ENCODE data around the gene ZFP36L1. TPM values are rescaled to one million over a fixed set of nuclear protein-coding genes. Genes with fewer than 3 reads are reported as not detected.

ZFP36L1 gene
- total RNA-seq, 1 donor from 2014 or later, result 8.7 TPM

DNA sequence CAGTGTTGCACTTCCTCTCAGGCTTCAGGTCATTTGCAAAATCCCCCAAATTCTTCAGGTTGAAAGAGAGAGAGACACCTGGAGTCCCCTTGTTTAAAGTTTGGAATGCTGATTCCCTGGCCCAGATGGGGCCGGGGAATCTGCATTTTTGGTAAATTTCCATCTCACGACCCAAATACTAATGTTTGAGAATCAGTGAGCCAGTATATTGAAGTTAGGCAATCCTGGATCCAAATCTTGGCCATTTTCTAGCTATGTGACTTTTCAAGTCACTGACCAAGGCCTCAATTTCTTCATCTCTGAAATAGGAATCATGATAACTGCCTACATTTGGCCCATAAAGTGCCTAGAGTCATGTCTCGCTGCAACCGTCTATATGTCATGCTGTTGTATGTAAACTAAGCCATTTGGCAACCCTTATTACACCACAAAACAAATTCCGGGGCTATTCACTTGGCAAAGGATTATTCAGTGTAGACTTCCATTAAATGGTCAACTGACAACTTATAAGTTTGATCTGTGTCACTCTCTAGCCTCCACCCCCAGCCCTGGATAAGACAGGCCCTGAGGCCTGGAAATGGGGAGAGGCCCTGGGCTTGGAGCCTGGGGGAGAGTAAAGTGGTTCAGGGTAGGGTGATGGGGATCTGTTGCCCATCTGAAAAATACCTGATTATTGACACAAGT lies 3.7 kb upstream of the ZFP36L1 start:
- DNase-seq (ENCODE audit: low read depth in 2 of 2), result no peak

DNA sequence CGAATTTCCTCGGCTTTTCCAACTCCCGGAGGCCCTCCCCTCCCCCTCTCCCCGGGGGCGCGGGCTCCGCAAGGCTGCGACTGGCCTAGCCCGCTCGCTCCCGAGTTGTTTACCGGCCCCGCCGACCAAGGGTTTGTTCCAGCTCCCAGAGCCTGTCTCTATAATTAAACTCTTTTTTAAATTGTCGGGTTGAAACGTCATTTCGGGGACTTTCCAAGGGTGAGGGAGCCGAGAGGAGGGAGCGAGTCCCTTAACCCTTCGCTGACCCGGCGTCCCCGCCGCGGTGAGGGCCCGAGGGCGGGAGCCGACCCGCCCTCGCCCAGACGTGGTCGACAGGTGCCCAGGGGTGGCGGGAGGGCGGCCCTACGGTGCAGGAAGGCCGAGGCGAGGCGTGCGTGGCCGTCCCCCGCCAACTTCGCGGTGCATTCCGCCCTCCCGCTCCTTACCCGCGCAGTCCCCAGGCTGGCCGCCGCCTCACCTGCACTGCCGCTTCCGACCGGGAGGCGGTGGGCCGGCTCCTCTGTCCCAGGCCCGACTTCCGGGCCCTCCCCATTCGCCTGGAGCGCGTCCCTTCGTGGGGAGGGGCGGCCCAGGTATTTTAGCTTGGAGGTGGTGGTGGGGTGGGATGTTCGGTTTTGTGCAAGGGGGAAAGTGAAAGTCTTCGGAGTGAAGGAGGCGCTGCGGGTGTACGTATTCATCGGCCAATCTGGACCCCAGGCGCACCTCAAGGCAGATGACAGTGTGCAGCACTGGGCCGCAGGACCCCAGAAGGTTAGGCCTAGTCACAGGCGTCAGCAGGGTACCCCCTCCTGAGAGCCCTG lies 2.9 kb upstream of the ZFP36L1 start:
- DNase-seq (ENCODE audit: low read depth in 2 of 2), result peak; percentile 86

DNA sequence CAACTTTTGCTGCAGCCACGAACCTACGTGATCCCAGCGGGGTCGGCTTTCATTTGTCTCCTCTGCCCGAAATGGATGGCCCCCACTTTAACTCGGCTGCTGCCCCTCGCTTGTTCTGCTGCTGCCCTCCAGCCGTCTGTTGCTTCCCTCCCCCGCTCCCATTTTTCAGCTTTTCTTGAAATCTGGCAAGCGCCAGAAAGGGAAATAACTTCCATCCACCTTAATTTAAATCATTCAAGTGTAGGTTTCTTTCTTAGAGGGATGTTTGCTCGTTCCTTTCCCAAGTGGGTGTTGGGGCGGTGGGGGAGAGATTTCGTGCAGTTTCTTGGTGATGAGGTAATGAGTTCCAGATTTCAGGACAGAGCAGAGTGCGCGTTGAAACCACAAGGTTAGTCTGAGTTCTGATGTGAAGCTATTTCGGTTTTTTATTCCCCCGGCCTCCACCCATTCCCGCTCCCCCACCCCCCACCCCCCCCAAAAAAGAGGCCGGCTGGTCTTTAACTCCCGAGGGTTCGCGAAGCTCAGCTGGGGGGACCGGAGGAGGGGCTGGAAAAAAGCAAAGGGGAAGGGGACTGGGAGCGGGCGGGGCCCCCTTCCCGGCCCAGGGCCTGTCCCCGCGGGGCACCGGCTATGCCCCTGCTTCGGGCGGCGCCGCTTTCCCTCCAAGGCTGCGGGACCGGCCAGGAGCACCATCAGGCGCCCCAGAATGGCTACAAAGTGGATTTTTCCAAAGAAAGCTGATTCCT lies 2.2 kb upstream of the ZFP36L1 start:
- peak; percentile 63 to 79 for DNase-seq (ENCODE audit: low read depth in 2 of 2)

DNA sequence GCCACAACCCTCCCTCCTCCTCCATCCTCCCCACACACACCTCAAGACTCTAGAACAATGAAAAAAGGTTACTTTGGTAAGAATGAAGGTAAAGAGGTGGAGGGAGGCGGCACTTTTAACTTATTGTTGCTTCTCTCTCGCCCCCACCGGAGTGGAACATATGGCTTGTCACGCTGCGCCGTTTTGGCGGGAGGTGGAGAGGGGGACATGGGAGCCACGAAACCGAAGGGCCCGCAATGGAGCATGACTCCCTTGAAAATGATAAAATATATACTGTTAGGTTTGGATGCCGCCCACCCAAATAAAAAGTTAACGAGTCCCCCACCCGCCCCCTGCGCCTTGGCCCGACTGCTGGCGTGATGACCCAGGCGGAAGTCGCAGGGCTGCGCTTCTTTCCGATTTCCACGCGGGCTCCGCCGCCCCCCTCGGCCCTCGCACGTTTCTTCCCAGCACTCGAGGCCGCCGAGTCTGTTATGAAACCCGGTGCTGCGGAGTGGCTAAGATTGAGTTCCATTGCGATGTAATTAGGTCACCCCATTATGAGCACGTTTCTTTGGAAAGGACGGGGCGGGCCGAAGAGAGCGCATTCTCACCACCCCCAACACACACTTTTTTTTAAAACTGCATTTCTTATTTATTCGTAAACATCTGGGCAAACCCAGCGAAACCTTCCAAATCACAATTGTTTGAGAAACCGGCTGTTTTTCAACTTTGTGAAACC lies 1.4 kb upstream of the ZFP36L1 start:
- peak; percentile 78 to 91 for DNase-seq (ENCODE audit: low read depth in 2 of 2)

DNA sequence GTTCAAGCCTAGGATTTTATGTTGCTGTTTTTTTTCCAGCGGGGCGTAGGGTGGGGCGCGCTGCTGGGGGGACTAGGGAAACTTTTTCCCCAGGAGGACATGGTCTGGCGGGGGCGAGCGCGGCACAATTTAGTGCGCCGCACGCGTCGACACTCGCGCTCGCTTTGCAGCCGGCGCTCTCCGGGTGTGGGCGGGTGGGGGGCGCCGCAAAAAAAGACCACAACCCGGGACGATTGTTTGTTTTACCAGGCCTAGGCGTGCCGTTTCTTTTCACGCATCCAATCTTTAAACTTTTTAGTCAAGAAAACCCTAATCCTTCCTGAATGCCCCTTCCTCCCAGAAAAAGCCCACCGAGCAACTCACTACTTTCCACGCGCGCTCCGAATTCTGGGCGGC lies 865 bp upstream of the ZFP36L1 start:
- peak in 1 of 2 donors; percentile 78 for DNase-seq (ENCODE audit: low read depth in 2 of 2)

DNA sequence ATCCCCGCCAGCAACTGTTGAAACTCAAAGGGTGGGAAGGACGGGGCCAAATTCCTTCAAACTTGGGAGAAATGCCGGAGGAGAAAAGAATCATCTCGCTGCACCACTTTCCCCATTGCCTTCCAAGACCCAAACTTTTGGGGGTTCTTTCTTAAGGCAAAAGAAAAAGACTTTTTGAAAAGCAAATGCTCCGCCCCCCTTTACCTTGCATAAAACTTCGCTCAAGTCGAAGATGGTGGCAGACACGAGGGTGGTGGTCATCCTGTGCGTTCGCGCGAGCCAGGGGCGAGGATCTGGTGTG lies 239 bp downstream of the ZFP36L1 start:
- DNase-seq (ENCODE audit: low read depth in 2 of 2), result no peak

DNA sequence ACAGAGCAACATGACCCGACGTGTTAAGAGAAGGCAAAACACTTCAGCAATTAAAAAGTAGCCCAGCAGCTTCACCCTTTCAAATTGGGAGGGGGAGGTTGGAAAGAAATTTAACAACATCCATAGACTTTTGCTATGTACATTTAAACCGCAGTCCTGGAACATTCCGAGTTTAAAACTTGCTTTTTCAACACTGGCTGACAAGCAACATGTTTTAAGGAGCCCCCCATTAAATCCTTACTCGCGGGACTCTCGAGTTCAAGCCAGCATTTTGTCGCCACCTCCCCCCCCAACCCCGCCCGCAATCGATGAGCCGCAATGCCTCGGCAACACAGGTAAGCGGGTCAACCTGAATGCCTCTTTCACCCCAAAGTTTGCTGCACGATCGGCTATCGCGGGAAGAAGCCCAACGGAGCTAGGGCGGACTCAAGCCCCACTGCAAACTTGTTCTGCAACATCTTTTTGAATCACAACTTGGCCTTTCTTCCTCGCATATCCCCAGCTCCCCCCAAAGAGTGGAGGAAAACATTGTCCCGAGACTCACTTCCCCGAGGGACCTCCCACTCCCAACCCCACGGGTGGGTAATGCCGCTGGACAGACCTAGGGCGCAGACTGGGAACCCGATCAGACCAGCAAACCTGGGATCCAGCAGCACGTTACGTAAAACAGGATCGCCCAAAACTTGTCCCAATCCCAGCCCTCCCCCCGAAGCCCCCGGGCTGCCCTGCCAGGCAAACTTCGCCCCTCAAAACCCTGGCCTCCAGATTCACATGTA lies 777 bp downstream of the ZFP36L1 start:
- peak in 1 of 2 donors; percentile 39 for DNase-seq (ENCODE audit: low read depth in 2 of 2)

DNA sequence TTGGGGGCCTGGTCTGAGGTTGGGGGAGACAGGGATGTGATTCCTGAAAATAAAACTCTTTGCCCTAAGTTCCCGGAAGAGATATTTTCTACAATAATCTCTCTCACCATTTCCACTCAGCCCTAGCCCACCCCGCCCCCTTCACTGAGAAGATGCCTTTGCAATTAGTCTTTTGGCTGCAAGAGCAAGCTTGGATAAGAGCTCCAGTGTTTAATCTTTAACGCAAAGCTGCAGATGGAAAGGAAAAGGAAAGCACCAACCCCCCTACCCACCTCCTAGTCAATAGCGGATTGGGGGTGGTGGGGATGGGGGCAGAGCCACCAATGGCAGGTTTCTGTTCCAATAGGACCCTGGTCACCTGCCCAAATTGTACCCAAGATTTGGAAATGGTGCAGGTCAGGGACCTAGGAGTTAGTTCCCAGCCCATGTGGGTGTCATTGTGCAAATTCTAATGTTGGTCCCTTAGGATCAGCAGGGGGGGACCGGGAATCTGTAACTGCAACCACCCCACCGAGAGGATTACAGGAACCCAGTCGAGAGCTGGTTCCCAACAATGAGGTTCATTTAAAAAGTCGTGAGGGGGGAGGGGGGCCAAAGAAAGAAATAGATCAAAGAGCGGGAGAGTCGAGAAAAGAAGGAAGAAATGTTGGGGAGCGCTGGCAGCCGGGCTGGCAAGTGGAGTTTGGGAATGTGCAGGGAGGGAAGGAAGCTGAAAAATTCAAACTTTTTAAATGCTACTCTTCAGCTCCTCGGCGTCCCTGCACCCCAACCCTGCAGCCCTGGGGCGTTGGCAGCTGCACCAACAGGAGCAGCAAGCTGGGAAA lies 1.6 kb downstream of the ZFP36L1 start:
- DNase-seq (ENCODE audit: low read depth in 2 of 2), result peak; percentile 34 to 39

DNA sequence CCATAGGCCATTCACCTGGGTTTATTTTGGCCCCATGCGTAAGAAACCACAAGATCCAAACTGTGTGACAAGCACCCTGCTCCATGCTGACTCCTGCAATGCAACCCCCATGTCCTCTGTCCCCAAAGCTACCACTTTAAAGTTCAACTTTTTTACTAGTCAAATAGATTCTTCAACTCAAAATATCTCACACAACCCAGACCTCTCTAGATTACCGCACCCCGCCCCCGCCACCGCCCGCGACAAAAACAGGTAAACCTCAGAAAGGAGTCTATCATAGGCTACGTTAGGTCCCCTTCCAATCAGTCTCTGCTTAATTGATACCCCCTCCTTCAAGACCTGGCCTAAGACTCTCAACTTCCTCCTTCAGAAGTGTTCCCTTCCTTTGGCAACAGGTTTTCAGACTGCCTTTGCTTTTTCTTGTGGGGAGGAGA lies 2.2 kb downstream of the ZFP36L1 start:
- peak in 1 of 2 donors; percentile 25 for DNase-seq (ENCODE audit: low read depth in 2 of 2)

DNA sequence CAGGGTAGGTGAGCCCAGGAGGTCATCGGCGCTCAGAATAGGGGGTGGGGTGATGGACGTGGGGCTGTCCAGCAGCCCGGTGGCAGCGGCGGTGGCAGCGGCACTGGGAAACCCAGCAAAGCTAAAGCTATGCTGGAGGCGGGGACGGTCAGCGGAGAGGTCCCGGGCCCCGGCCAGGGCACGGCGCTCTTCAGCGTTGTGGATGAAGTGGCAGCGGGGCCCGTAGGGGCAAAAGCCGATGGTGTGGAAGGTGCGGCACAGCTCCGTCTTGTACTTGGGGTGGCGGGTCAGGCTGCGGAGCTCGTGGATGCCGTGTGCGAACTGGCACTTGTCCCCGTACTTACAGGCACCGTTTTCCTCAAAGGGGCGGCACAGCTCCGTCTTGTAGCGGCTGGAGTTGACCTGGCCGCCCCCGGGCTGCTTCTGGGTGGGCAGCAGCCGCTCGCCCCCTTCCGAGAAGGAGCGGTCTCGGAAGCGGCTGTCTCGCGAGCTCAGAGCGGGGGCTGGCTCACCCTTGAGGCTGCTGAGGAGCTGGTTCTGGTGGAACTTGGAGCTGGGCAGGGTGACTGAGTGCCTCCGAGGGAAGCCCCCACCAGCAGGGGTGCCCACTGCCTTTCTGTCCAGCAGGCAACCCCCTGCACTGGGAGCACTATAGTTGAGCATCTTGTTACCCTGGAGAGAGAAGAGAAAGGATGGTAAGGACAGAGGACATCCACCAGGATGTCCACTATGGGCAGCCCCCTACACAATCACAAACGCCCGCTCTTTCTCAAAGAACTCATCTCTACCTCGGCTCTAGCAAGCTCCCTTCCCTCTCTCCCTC lies 2.8 kb downstream of the ZFP36L1 start:
- DNase-seq (ENCODE audit: low read depth in 2 of 2), result peak; percentile 46

DNA sequence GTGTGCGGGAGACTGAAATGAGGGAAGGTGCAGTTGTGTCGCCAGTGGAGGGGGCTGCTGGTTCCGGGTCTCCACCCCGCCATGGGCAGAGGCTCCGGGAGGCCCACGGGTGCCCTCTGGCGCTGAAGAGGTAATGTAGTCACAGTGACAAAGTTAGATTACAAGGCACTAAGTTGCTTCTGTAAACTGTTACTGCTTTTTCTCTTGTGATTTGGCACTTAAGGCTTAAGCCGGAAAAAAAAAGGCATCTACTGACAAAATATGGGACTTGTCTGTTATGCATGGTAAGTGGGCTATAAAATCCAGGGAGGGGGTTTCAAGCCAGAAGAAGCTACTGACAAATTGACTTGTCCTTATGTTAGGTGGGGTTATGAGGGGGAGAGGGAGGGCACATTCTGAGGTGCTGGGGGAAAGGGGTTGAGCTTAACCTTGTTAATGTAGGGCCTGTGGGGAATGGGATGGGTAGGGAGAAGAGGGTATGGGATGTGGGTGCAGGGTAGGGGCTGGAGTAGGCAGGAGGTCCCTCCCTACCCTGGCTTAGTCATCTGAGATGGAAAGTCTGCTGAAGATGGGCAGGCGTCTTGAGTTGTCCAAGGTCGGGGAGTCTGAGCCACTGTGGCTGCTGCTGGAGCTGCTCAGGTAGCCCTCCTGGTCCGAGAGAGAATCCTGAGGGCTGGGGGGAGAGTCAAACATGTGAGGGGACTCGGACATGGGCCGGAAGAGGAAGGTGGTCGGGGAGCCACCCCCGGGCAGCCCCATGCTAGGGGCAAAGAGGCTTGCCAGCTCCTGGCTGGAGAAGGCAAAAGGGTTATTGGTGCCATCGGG lies 3.7 kb downstream of the ZFP36L1 start:
- peak; percentile 86 to 89 for DNase-seq (ENCODE audit: low read depth in 2 of 2)

DNA sequence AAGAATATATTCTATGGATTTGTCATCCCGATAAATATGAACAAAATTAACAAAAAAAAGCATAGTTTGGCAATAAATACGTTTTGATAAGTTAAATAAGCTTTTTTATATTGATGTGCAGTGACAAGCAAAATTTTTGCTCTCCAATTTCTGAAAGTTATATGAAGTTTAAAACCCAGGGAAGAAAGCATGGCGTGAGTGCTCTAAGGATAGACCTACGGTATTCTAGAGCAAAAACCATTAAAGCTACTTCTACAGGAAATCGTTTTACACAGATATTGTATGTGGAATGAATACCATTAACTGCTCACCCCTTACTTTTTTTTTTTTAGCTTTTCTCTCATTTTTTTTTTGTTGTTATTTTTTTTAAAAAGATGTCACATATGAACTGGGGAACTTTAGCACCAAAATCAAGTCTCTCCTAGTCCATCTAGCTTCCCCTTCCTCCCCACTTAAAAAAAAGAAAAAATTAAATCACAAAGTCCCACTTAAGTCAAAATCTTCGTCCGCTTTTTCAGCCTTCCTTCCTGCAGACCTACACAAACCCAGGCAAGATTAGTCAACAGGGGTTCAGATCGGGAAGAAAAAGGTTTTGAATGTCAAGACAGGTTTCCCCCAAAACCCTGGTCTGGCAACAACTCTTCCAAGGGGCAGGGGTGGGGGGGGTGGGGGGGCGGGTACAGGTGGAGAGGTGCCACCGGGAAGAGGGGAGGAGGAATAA lies 4.4 kb downstream of the ZFP36L1 start:
- DNase-seq (ENCODE audit: low read depth in 2 of 2), result no peak

DNA sequence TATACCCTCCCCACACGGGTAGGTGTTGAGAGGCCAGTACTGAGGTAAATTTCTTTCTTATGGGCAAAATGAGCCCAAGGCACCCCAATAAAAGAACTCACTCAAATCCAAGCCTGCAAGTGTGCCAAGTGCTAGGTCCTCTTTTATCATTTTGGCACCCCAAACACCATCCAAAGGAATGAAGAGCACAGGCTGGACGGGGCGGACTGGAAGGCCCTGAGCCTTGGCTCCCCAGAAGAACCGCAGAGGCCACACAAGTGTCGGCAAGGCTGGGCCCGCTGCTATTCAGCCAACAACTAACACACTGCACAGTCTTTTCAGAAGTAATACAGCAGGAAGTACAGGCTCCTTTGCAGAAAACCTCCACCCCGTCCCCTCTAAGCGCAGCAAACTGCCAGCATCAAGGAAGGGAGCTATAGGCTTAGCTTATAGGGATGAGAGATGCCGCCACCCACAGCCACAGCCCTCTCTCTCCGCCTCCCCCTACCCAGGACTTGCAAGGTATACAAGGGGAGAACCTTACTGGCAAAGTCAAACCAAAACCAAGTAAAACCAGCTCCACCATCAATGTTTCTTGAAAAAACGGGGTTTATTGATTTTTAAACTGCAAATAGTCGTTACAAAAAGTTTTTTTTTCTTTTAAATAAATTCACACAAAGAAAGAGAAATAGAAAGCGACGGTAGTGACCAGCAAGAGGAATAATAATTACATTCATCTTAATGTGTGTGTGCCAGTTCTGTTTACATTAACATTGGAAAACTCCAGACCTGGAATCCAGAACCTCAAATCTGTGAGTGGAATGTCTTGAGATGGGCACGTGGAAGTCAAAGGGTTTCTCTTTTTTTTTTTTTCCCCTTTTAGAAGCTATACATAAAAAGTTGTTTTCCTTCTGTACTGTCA lies 5.5 kb downstream of the ZFP36L1 start:
- DNase-seq (ENCODE audit: low read depth in 2 of 2), result peak; percentile 31 to 42

DNA sequence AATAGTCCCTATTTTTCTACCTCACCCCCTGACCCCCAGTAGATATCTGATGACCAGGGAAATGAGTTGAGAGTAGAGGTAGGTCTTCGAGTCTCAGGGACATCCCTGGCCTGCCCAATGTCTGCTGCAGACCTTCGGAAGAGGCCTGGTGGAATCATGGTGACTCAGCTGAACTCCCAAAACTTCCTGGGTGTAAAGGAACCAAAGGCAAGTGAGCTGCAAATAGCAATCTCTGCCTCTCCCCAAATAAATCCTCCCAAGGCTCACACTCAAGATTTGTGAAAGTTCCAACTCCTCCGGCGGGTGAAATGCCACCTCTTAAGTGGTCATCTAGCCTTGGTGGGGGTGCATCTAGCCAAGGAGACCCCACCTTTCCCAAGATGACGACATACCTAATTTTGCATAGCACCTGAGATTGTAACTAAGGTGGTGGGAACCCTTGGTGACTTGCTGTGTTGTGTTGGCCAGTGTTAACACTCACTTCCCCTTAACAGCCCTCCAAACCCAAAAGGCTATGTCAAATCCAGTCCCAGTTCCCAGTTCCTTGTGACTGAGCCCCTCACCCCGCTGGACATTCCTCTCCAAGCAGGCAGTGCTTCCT lies 6.3 kb downstream of the ZFP36L1 start:
- DNase-seq (ENCODE audit: low read depth in 2 of 2), result peak; percentile 36 to 59

DNA sequence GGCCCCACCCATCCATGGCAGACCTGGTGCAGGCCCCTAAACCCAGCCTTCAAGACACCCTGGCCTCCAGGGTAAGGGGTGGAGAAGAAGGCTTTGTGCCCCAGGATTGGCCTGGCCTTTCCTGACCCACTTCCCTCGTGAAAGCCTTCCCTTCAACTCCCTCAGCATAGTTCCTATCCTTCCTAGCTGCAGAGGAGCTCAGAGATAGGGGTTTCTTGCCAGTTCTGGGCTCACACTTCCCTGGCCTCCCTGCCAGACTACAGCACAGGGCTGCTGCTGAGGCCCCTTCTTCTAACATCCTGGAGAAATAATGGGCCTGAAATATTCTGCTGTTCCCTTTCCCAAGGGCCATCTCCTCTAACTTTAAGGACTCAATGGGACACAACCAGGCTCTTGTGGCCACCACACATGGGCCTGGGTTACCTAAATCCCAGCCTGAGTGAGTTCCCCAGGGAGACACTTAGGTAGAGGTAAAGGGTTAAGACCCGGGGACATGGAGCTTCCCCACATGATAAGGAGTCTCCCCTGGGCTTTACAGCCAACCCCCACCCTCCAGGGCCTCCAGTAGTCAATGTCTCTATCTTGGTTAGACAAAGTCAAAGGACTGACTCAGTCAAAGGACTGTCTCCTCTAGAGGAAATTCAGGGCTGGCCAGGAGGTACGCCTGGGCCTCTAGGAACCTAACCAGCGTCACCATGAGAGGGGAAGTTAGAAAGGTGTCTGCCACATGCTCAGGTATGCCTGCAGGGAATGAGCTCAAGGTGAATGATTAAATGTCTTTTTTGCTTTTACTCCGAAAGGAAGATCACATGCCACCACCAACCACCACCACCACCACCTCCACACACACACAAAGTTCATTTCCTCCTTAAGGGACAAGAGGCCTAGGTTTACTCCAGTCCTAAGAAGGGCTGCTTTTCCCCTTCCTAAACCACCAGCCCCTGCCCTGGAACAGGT lies 7.1 kb downstream of the ZFP36L1 start:
- peak; percentile 33 to 44 for DNase-seq (ENCODE audit: low read depth in 2 of 2)

All from lung microvascular endothelial cell (primary cell).